Mesenchymal stem cell (in vitro differentiated cells and primary cell): ENCODE measurements around the gene NRSN2.
A peak's percentile ranks its signal among the peaks of the same experiment; 100 is the strongest.

Source experiments
- DNase-seq: peaks from one replicate; pipeline ENCODE4 v3.0.0-alpha.2; 2013
- H2AFZ ChIP-seq: one replicate; pipeline ENCODE4 v1.6.1; 2013; ENCODE audit warnings: low read depth, mild to moderate bottlenecking, control low read depth, inconsistent platforms, low read length, moderate library complexity
- H2AK5ac ChIP-seq: 2 replicates; pipeline ENCODE4 v1.6.1; 2013; ENCODE audit warnings: low read length, moderate library complexity, mild to moderate bottlenecking, inconsistent platforms; ENCODE audit not compliant: severe bottlenecking
- H2BK120ac ChIP-seq: one replicate; pipeline ENCODE4 v1.6.1; 2013; ENCODE audit warnings: low read depth, mild to moderate bottlenecking, inconsistent platforms, low read length, moderate library complexity
- H2BK12ac ChIP-seq, 2 experiments: one replicate each; pipeline ENCODE4 v1.6.1; 2013; ENCODE audit warnings: inconsistent platforms in 2 of 2, low read length in 2 of 2, mild to moderate bottlenecking in 2 of 2, moderate library complexity in 2 of 2, control low read depth in 1 of 2
- H2BK15ac ChIP-seq: one replicate; pipeline ENCODE4 v1.6.1; 2013; ENCODE audit warnings: mild to moderate bottlenecking, low read depth, inconsistent platforms; ENCODE audit not compliant: poor library complexity, severe bottlenecking
- H2BK5ac ChIP-seq: 2 replicates; pipeline ENCODE4 v1.6.1; 2013; ENCODE audit warnings: low read depth, mild to moderate bottlenecking, low read length, control low read depth, inconsistent platforms; ENCODE audit not compliant: poor library complexity, severe bottlenecking
- H3K14ac ChIP-seq, 2 experiments: one replicate each; pipeline ENCODE4 v1.6.1; 2013; ENCODE audit warnings: inconsistent platforms in 2 of 2, low read length in 2 of 2, control low read depth in 1 of 2, mild to moderate bottlenecking in 1 of 2, moderate library complexity in 1 of 2
- H3K18ac ChIP-seq, 2 experiments: one replicate each; pipeline ENCODE4 v1.6.1; 2013; ENCODE audit warnings: inconsistent platforms in 2 of 2, low read length in 2 of 2, control low read depth in 1 of 2, low read depth in 1 of 2, mild to moderate bottlenecking in 1 of 2
- H3K23ac ChIP-seq, 2 experiments: one replicate each; pipeline ENCODE4 v1.6.1; 2013; ENCODE audit warnings: inconsistent platforms in 2 of 2, low read length in 2 of 2, mild to moderate bottlenecking in 2 of 2, moderate library complexity in 2 of 2, control low read depth in 1 of 2
- H3K27ac ChIP-seq: 2 replicates; pipeline ENCODE4 v1.5.1; 2013; ENCODE audit warnings: mild to moderate bottlenecking, moderate library complexity, low read length, control low read depth, inconsistent platforms; ENCODE audit not compliant: poor library complexity, severe bottlenecking
- H3K27me3 ChIP-seq, 2 experiments: 2 replicates each; pipeline versions ENCODE4 v1.6.1 to v1.7.0; 2013; ENCODE audit warnings: low read length in 2 of 2, mild to moderate bottlenecking in 2 of 2, moderate library complexity in 2 of 2, control low read depth in 1 of 2, inconsistent platforms in 1 of 2; ENCODE audit not compliant: control insufficient read depth in 1 of 2, insufficient read depth in 1 of 2
- H3K36me3 ChIP-seq, 2 experiments: 2 replicates each; pipeline versions ENCODE4 v1.6.1 to v1.7.0; 2013; ENCODE audit warnings: low read length in 2 of 2, control low read depth in 1 of 2, inconsistent platforms in 1 of 2, low read depth in 1 of 2, mild to moderate bottlenecking in 1 of 2; ENCODE audit not compliant: insufficient read depth in 2 of 2, control insufficient read depth in 1 of 2
- H3K4ac ChIP-seq, 2 experiments: one replicate each; pipeline ENCODE4 v1.6.1; 2013; ENCODE audit warnings: inconsistent platforms in 2 of 2, low read length in 2 of 2, mild to moderate bottlenecking in 2 of 2, moderate library complexity in 2 of 2, control low read depth in 1 of 2, low read depth in 1 of 2
- H3K4me1 ChIP-seq: 2 replicates; pipeline ENCODE4 v1.6.1; 2013; ENCODE audit warnings: low read depth, low read length, control low read depth; ENCODE audit not compliant: control insufficient read depth, insufficient read depth
- H3K4me2 ChIP-seq: 2 replicates; pipeline ENCODE4 v1.6.1; 2013; ENCODE audit warnings: low read length, mild to moderate bottlenecking, inconsistent platforms; ENCODE audit not compliant: poor library complexity, severe bottlenecking
- H3K4me3 ChIP-seq, 2 experiments: 2 replicates each; pipeline versions ENCODE4 v1.5.1 to v1.7.0; 2013; ENCODE audit warnings: low read length in 2 of 2, mild to moderate bottlenecking in 2 of 2, control low read depth in 1 of 2, low read depth in 1 of 2; ENCODE audit not compliant: insufficient read depth in 1 of 2
- H3K79me1 ChIP-seq: replicated peaks from 2 replicates; pipeline ENCODE4 v1.6.1; 2013; ENCODE audit warnings: mild to moderate bottlenecking, control low read depth, low read length, inconsistent platforms; ENCODE audit not compliant: poor library complexity, severe bottlenecking
- H3K9ac ChIP-seq: 2 replicates; pipeline ENCODE4 v1.7.0; 2013; ENCODE audit warnings: mild to moderate bottlenecking, low read length, moderate library complexity
- H3K9me3 ChIP-seq: 2 replicates; pipeline ENCODE4 v1.7.0; 2013; ENCODE audit warnings: mild to moderate bottlenecking, low read length; ENCODE audit not compliant: control insufficient read depth
- H4K8ac ChIP-seq: one replicate; pipeline ENCODE4 v1.6.1; 2013; ENCODE audit warnings: inconsistent platforms, mild to moderate bottlenecking, low read length, moderate library complexity
- H4K91ac ChIP-seq: one replicate; pipeline ENCODE4 v1.6.1; 2013; ENCODE audit warnings: mild to moderate bottlenecking, low read length, inconsistent platforms
- WGBS: methylation state at CpG from one replicate; pipeline ENCODE4 v1.1.7; 2013; ENCODE audit warnings: mixed read lengths; 5-methylcytosine and 5-hydroxymethylcytosine counted together

The NRSN2 gene

GRCh38 chr20:325045-325888 lies 21.6 kb upstream of the NRSN2 start, which contains the start of gene SOX12:
TSS of gene SOX12 (plus strand) at chr20:325552. CDS start at chr20:325925, 373 bp downstream.
- peak within 1 kb of the TSS; percentile 92 to 100 for H3K4ac ChIP-seq
- peak within 1 kb of the TSS; percentile 82 to 95 for H2BK12ac ChIP-seq
- H3K23ac ChIP-seq, result peak within 1 kb of the TSS in 1 of 2 experiments; percentile 100
- peak within 1 kb of the TSS; percentile 87 for H2BK5ac ChIP-seq
- H3K14ac ChIP-seq, result peak within 1 kb of the TSS; percentile 1 to 99
- peaks cover 6% of the 10 kb centered on the region for H3K79me1 ChIP-seq
- WGBS, result under 1% methylated on average over 70 of the region's 106 CpGs
- H3K18ac ChIP-seq, result peak within 1 kb of the TSS; percentile 98
- no peaks in the 10 kb centered on the region for H3K27me3 ChIP-seq
- peak within 1 kb of the TSS; percentile 88 for H3K9ac ChIP-seq
- DNase-seq, result peak; percentile 95
- H2AFZ ChIP-seq, result peak within 1 kb of the TSS; percentile 51
- peak within 1 kb of the TSS; percentile 91 for H2BK15ac ChIP-seq
- peak within 1 kb of the TSS; percentile 95 for H3K27ac ChIP-seq
- H3K4me1 ChIP-seq, result peaks cover 25% of the 10 kb centered on the region
- peak within 1 kb of the TSS; percentile 21 for H2AK5ac ChIP-seq
- peaks cover 3% of the 10 kb centered on the region for H3K9me3 ChIP-seq
- peak within 1 kb of the TSS; percentile 95 for H4K91ac ChIP-seq
- peak within 1 kb of the TSS; percentile 99 for H2BK120ac ChIP-seq
- H3K4me2 ChIP-seq, result peak within 1 kb of the TSS; percentile 99
- peak within 1 kb of the TSS; percentile 75 for H4K8ac ChIP-seq
- peak within 1 kb of the TSS; percentile 88 to 96 for H3K4me3 ChIP-seq
- H3K36me3 ChIP-seq, result peaks cover 7 to 16% of the 10 kb centered on the region in 2 experiments

DNA sequence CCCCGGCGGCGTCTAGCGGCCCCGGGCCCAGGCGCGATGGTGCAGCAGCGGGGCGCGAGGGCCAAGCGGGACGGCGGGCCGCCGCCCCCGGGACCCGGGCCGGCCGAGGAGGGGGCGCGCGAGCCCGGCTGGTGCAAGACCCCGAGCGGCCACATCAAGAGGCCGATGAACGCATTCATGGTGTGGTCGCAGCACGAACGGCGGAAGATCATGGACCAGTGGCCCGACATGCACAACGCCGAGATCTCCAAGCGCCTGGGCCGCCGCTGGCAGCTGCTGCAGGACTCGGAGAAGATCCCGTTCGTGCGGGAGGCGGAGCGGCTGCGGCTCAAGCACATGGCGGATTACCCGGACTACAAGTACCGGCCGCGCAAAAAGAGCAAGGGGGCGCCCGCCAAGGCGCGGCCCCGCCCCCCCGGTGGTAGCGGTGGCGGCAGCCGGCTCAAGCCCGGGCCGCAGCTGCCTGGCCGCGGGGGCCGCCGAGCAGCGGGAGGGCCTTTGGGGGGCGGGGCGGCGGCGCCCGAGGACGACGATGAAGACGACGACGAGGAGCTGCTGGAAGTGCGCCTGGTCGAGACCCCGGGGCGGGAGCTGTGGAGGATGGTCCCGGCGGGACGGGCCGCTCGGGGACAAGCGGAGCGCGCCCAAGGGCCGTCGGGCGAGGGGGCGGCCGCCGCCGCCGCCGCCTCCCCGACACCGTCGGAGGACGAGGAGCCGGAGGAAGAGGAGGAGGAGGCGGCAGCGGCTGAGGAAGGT lies 20.8 kb upstream of the NRSN2 start:
- peak overlapping the region; percentile 90 for H2BK15ac ChIP-seq
- H3K14ac ChIP-seq, result peak overlapping the region; percentile 1 to 99

DNA sequence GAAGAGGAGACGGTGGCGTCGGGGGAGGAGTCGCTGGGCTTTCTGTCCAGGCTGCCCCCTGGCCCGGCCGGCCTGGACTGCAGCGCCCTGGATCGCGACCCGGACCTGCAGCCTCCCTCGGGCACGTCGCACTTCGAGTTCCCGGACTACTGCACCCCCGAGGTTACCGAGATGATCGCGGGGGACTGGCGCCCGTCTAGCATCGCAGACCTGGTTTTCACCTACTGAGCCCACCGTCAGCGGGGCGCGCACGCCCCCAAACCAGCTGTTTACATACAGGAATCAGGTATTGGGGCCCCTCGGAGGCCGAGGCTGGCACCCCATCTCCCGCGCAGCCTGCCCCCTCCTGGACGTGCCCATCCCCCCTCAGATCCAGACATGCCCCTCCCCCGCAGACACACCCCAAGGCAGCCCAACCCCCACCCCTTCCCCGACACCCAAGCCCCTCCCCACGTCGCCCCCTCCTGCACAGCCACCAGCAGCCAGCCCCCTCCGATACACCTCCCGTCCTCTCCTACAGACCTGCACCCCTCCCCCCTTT lies 20.2 kb upstream of the NRSN2 start:
- Histone ChIP-seq H3K18ac (peak overlapping the region; percentile 91 to 98), H4K8ac (peak overlapping the region; percentile 66), H3K79me1 (peaks cover 7% of the 10 kb centered on the region), H3K4ac (peak overlapping the region; percentile 92 to 100), H3K27me3 (no peaks in the 10 kb centered on the region), H2AFZ (no peak overlapping the region), H3K4me2 (peak overlapping the region; percentile 71), H3K4me3 (peak overlapping the region; percentile 88 to 96), H2BK120ac (peak overlapping the region; percentile 97), H3K14ac (peak overlapping the region; percentile 1 to 99), H2BK5ac (peak overlapping the region; percentile 87), H3K36me3 (peaks cover 3 to 18% of the 10 kb centered on the region in 2 experiments), H2BK12ac (peak overlapping the region; percentile 82 to 92), H2AK5ac (no peak overlapping the region), H2BK15ac (peak overlapping the region; percentile 90), H4K91ac (peak overlapping the region; percentile 91), H3K27ac (peak overlapping the region; percentile 84), H3K23ac (peak overlapping the region; percentile 1 to 66), H3K4me1 (peaks cover 31% of the 10 kb centered on the region), H3K9me3 (no peaks in the 10 kb centered on the region), H3K9ac (peak overlapping the region; percentile 88)
- peak; percentile 47 for DNase-seq
- WGBS, result 1% methylated on average over 38 of the region's 38 CpGs

More for the DNA sequence above, 20.8 kb upstream of the NRSN2 start:
- Histone ChIP-seq H3K4me2 (peak overlapping the region; percentile 77), H2BK12ac (peak overlapping the region; percentile 82 to 95), H3K4me1 (peaks cover 31% of the 10 kb centered on the region), H2BK5ac (peak overlapping the region; percentile 87), H3K9ac (peak overlapping the region; percentile 88), H4K91ac (peak overlapping the region; percentile 93), H3K4ac (peak overlapping the region; percentile 92 to 100), H4K8ac (peak overlapping the region; percentile 75), H3K23ac (peak overlapping the region; percentile 1 to 100), H3K9me3 (no peaks in the 10 kb centered on the region), H3K27ac (peak overlapping the region; percentile 95), H2AK5ac (no peak overlapping the region), H3K18ac (peak overlapping the region; percentile 91 to 98), H2BK120ac (peak overlapping the region; percentile 97), H3K79me1 (peaks cover 7% of the 10 kb centered on the region), H2AFZ (no peak overlapping the region), H3K27me3 (no peaks in the 10 kb centered on the region), H3K36me3 (peaks cover 3 to 18% of the 10 kb centered on the region in 2 experiments), H3K4me3 (peak overlapping the region; percentile 88 to 96)
- WGBS, result 0% methylated on average over 75 of the region's 103 CpGs
- peak; percentile 79 for DNase-seq
